ENCODE data around the gene ZSCAN12. TPM values are rescaled to one million over a fixed set of nuclear protein-coding genes. Genes with fewer than 3 reads are reported as not detected.
A peak's percentile ranks its signal among the peaks of the same experiment; 100 is the strongest.

ZSCAN12 gene
- total and polyA plus RNA-seq, 2 of the 13 experiments (the other 11 are each of a cell fraction or from before 2014, with no cell fraction given), result 2.8 to 8.9 TPM

- TF ChIP-seq ZNF597 (CRISPR knock-in tag; IDR thresholded peaks at IDR 0.05) (no peak), ZBTB20 (CRISPR knock-in tag; IDR thresholded peaks at IDR 0.05; ENCODE audit: borderline replicate concordance, low read depth) (peak; percentile 74; the same call in 1 of the 2 replicates), GATAD1 (CRISPR knock-in tag; IDR thresholded peaks at IDR 0.05) (peak; percentile 53; the same call in 1 of the 2 replicates), ZNF878 (CRISPR knock-in tag; IDR thresholded peaks at IDR 0.05) (0 out of 2 replicates have a peak, but pooled peaks have one; percentile 27), ZNF691 (CRISPR knock-in tag; IDR thresholded peaks at IDR 0.05; ENCODE audit: borderline replicate concordance, low read depth) (no peak), ZNF367 (CRISPR knock-in tag; IDR thresholded peaks at IDR 0.05; ENCODE audit: borderline replicate concordance) (no peak), BCL6 (CRISPR knock-in tag; IDR thresholded peaks at IDR 0.05) (0 out of 2 replicates have a peak, but pooled peaks have one; percentile 16), BCL3 (CRISPR knock-in tag; IDR thresholded peaks at IDR 0.05) (no peak), SOX13 (IDR thresholded peaks at IDR 0.05) (no peak), SOX13 (CRISPR knock-in tag; conservative IDR thresholded peaks at IDR 0.05 in 1 of 2, IDR thresholded peaks at IDR 0.05 in 1 of 2) (peak in 1 of 2 experiments; percentile 49; a peak in 1 of 4 replicates), ZHX2 (IDR thresholded peaks at IDR 0.05; ENCODE audit: low read depth) (0 out of 2 replicates have a peak, but pooled peaks have one; percentile 51), ZHX2 (CRISPR knock-in tag; IDR thresholded peaks at IDR 0.05; ENCODE audit: borderline replicate concordance) (no peak), NR2F6 (IDR thresholded peaks at IDR 0.05) (no peak), NR2F6 (CRISPR knock-in tag; IDR thresholded peaks at IDR 0.05) (peak; percentile 36; the same call in 1 of the 2 replicates), ZNF510 (CRISPR knock-in tag; IDR thresholded peaks at IDR 0.05; ENCODE audit: low read depth) (no peak), ZNF644 (CRISPR knock-in tag; IDR thresholded peaks at IDR 0.05; ENCODE audit: low read depth) (peak; percentile 96), ZZZ3 (CRISPR knock-in tag; IDR thresholded peaks at IDR 0.05; ENCODE audit: borderline replicate concordance) (no peak), ZFP36L1 (CRISPR knock-in tag; IDR thresholded peaks at IDR 0.05) (0 out of 2 replicates have a peak, but pooled peaks have one; percentile 38), SATB2 (CRISPR knock-in tag; IDR thresholded peaks at IDR 0.05) (0 out of 2 replicates have a peak, but pooled peaks have one; percentile 42), PATZ1 (CRISPR knock-in tag; IDR thresholded peaks at IDR 0.05) (peak; percentile 43; the same call in 1 of the 2 replicates)
Observed at GRCh38 chr6:28345201-28345600, 54.3 kb downstream of the ZSCAN12 start (continued).

Data from HepG2 (cell line).